ENCODE results near the gene DCLK2.

DNA sequence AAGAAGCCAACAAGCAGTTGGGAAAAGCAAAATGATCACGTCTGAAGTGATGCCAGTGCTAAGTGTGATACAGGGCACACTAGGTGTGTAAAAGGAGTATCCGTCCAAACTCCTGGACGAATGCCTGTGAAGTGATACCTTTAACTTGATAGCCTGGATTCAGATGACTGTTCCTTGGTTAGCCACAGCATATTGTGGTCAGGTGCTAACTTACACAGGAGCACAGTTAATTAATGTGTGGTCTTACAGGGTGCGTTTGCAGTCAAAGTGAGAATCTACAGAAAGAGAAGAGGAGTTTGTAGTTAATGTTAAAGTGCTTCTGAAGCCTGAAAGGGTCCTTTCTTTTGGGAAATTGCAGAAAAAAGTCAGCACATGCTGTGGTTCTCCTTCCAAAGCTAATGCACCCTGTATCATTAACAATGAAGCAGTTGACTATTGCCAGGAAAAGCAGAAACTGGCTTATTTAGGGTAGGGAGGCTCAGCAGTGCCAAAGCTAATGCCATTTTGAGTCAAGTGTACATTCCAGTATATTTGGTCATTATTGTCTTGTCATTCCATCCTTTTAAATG, 61.1 kb downstream of the DCLK2 start:
- TF ChIP-seq, protein P1, sequence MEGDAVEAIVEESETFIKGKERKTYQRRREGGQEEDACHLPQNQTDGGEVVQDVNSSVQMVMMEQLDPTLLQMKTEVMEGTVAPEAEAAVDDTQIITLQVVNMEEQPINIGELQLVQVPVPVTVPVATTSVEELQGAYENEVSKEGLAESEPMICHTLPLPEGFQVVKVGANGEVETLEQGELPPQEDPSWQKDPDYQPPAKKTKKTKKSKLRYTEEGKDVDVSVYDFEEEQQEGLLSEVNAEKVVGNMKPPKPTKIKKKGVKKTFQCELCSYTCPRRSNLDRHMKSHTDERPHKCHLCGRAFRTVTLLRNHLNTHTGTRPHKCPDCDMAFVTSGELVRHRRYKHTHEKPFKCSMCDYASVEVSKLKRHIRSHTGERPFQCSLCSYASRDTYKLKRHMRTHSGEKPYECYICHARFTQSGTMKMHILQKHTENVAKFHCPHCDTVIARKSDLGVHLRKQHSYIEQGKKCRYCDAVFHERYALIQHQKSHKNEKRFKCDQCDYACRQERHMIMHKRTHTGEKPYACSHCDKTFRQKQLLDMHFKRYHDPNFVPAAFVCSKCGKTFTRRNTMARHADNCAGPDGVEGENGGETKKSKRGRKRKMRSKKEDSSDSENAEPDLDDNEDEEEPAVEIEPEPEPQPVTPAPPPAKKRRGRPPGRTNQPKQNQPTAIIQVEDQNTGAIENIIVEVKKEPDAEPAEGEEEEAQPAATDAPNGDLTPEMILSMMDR (IDR thresholded peaks at IDR 0.05; ENCODE audit: insufficient read depth, low read length, poor library complexity, severe bottlenecking), result no peak
- TF ChIP-seq EZH2phosphoT487 (conservative IDR thresholded peaks at IDR 0.05; ENCODE audit: low read length), result no peak

Measured in SU-DHL-6 (cell line).